H1 (cell line): ENCODE data around the gene CRNKL1. TPM values are rescaled to one million over a fixed set of nuclear protein-coding genes. Genes with fewer than 3 reads are reported as not detected.

ENCODE experiments used
- CTCF ChIA-PET: fragments of 300-600 bp; sonication (Branson Sonifier 250); formaldehyde crosslinking; loops from one replicate; lab custom pipeline; 2021; ENCODE audit not compliant: partially characterized antibody; lab: Charles Lee
- POLR2A ChIA-PET: fragments of 300-600 bp; sonication (Branson Sonifier 250); formaldehyde crosslinking; loops from one replicate; lab custom pipeline; 2021; ENCODE audit warnings: inconsistent platforms; ENCODE audit not compliant: partially characterized antibody; lab: Charles Lee
- DNase-seq, 2 experiments: peaks; one replicate each; pipeline versions ENCODE4 v3.0.0 to v3.0.0-alpha.2; 2010 to 2022; ENCODE audit warnings: low spot score in 2 of 2, low read depth in 1 of 2, mixed read lengths in 1 of 2
- FAIRE-seq: peaks from 2 replicates; lab custom pipeline; 2011; peaks lifted over from hg19 to GRCh38; lab: Jason Lieb, UNC
- H2AFZ ChIP-seq: 2 replicates; pipeline ENCODE4 v1.8.1; 2012; ENCODE audit warnings: low read length, inconsistent platforms
- H2AK5ac ChIP-seq: 2 replicates; pipeline ENCODE4 v1.6.1; 2013; ENCODE audit warnings: low read depth, low read length
- H2BK120ac ChIP-seq: replicated peaks from 2 replicates; pipeline ENCODE3; 2013; ENCODE audit warnings: low read depth, low read length, inconsistent platforms
- H2BK12ac ChIP-seq: 2 replicates; pipeline ENCODE4 v1.6.1; 2013; ENCODE audit warnings: low read depth, low read length
- H2BK15ac ChIP-seq: 2 replicates; pipeline ENCODE4 v1.6.1; 2013; ENCODE audit warnings: low read length
- H2BK20ac ChIP-seq: 2 replicates; pipeline ENCODE4 v1.6.1; 2013; ENCODE audit warnings: low read length
- H2BK5ac ChIP-seq: 2 replicates; pipeline ENCODE4 v1.6.1; 2013; ENCODE audit warnings: low read depth, low read length
- H3K14ac ChIP-seq: 2 replicates; pipeline ENCODE4 v1.6.1; 2013; ENCODE audit warnings: inconsistent platforms; ENCODE audit not compliant: insufficient read length
- H3K18ac ChIP-seq: 2 replicates; pipeline ENCODE4 v1.6.1; 2013; ENCODE audit warnings: low read length; ENCODE audit errors: extremely low read depth
- H3K23ac ChIP-seq: 2 replicates; pipeline ENCODE4 v1.6.1; 2013; ENCODE audit warnings: inconsistent platforms; ENCODE audit not compliant: insufficient read length
- H3K23me2 ChIP-seq: 2 replicates; pipeline ENCODE4 v1.6.1; 2013; ENCODE audit warnings: low read depth, low read length
- H3K27ac ChIP-seq: 2 replicates; pipeline ENCODE4 v1.6.1; 2011; ENCODE audit warnings: low read depth, low read length, inconsistent platforms
- H3K27me3 ChIP-seq, 4 experiments: replicated peaks in 1 of 4; 1 replicate in 1 of 4; 2 replicates in 3 of 4; pipeline versions ENCODE4 v1.6.1 to v1.8.1; 2011 to 2013; ENCODE audit warnings: low read length in 3 of 4, mild to moderate bottlenecking in 3 of 4, inconsistent platforms in 2 of 4, mixed read lengths in 2 of 4, moderate library complexity in 1 of 4; ENCODE audit not compliant: control insufficient read depth in 3 of 4, insufficient read depth in 3 of 4; ENCODE audit errors: extremely low read depth in 1 of 4
- H3K36me3 ChIP-seq, 4 experiments: 2 replicates each; pipeline versions ENCODE4 v1.6.1 to v1.8.1; 2011 to 2013; ENCODE audit warnings: mild to moderate bottlenecking in 4 of 4, low read length in 3 of 4, moderate library complexity in 2 of 4, control low read depth in 1 of 4, inconsistent platforms in 1 of 4; ENCODE audit not compliant: insufficient read depth in 4 of 4, control insufficient read depth in 2 of 4
- H3K4ac ChIP-seq: replicated peaks from 2 replicates; pipeline ENCODE3; 2013; ENCODE audit warnings: low read length, low read depth, mixed read lengths, inconsistent platforms; ENCODE audit not compliant: insufficient read length
- H3K4me1 ChIP-seq, 4 experiments: replicated peaks in 1 of 4; 1 replicate in 1 of 4; 2 replicates in 3 of 4; pipeline versions ENCODE4 v1.6.1 to v1.8.1; 2011 to 2013; ENCODE audit warnings: low read length in 3 of 4, inconsistent platforms in 2 of 4, mixed read lengths in 1 of 4; ENCODE audit not compliant: insufficient read depth in 4 of 4, control insufficient read depth in 3 of 4
- H3K4me2 ChIP-seq, 2 experiments: 2 replicates each; pipeline versions ENCODE4 v1.6.1 to v1.8.1; 2011 to 2013; ENCODE audit warnings: low read depth in 2 of 2, low read length in 2 of 2, control low read depth in 1 of 2, inconsistent platforms in 1 of 2, mild to moderate bottlenecking in 1 of 2; ENCODE audit not compliant: insufficient read depth in 1 of 2
- H3K4me3 ChIP-seq, 4 experiments: fragments of 200-600, 300-600 bp in 1 of 4; sonication (generic), shearing (Covaris generic), sonication (Bioruptor Twin) in 1 of 4; 2 replicates each; pipeline versions ENCODE4 v1.5.1 to v1.8.1; 2011 to 2016; ENCODE audit warnings: low read length in 4 of 4, low read depth in 3 of 4, control low read depth in 2 of 4, inconsistent platforms in 2 of 4, mild to moderate bottlenecking in 2 of 4, mixed read lengths in 1 of 4, moderate library complexity in 1 of 4; ENCODE audit not compliant: insufficient read depth in 2 of 4; ENCODE audit errors: extremely low read depth in 1 of 4
- H3K56ac ChIP-seq: replicated peaks from 2 replicates; pipeline ENCODE3; 2013; ENCODE audit warnings: low read depth, mild to moderate bottlenecking, mixed read lengths, low read length, inconsistent platforms; ENCODE audit not compliant: insufficient read length
- H3K79me1 ChIP-seq: 2 replicates; pipeline ENCODE4 v1.6.1; 2013; ENCODE audit warnings: low read depth, low read length, control low read depth
- H3K79me2 ChIP-seq, 2 experiments: 2 replicates each; pipeline versions ENCODE4 v1.6.1 to v1.8.1; 2012 to 2013; ENCODE audit warnings: low read length in 2 of 2, mild to moderate bottlenecking in 2 of 2, inconsistent platforms in 1 of 2; ENCODE audit not compliant: insufficient read depth in 2 of 2, control insufficient read depth in 1 of 2
- H3K9ac ChIP-seq, 4 experiments: replicated peaks in 1 of 4; 1 replicate in 1 of 4; 2 replicates in 3 of 4; pipeline versions ENCODE4 v1.6.1 to v1.8.1; 2011 to 2013; ENCODE audit warnings: low read depth in 3 of 4, low read length in 3 of 4, control low read depth in 2 of 4, mild to moderate bottlenecking in 2 of 4, moderate library complexity in 2 of 4, inconsistent platforms in 1 of 4; ENCODE audit errors: extremely low read depth in 1 of 4
- H3K9me3 ChIP-seq, 2 experiments: 2 replicates each; pipeline versions ENCODE4 v1.6.1 to v1.8.1; 2012 to 2013; ENCODE audit warnings: mild to moderate bottlenecking in 2 of 2, moderate library complexity in 2 of 2, control low read depth in 1 of 2, inconsistent platforms in 1 of 2, low read depth in 1 of 2, low read length in 1 of 2, mixed read lengths in 1 of 2; ENCODE audit not compliant: insufficient read depth in 2 of 2
- H4K20me1 ChIP-seq, 2 experiments: replicated peaks in 1 of 2; 2 replicates each; pipeline versions ENCODE3 to v1.8.1; 2011 to 2013; ENCODE audit warnings: inconsistent platforms in 2 of 2, low read length in 2 of 2, mild to moderate bottlenecking in 1 of 2; ENCODE audit not compliant: insufficient read depth in 2 of 2, control insufficient read depth in 1 of 2
- H4K5ac ChIP-seq: 2 replicates; pipeline ENCODE4 v1.6.1; 2013; ENCODE audit warnings: low read length, low read depth, mixed read lengths, inconsistent platforms; ENCODE audit not compliant: insufficient read length
- H4K8ac ChIP-seq: 2 replicates; pipeline ENCODE4 v1.8.0; 2013; ENCODE audit warnings: mild to moderate bottlenecking, moderate library complexity, low read length, inconsistent platforms; ENCODE audit not compliant: insufficient read depth; ENCODE audit errors: extremely low read depth
- H4K91ac ChIP-seq: replicated peaks from 2 replicates; pipeline ENCODE3; 2013; ENCODE audit warnings: low read length, mixed read lengths, inconsistent platforms; ENCODE audit not compliant: insufficient read length
- BACH1 ChIP-seq: IDR thresholded peaks from 2 replicates; pipeline ENCODE4 v1.6.1; 2012; ENCODE audit warnings: low read length, improper control_type of control experiment
- JUN ChIP-seq: IDR thresholded peaks from 2 replicates; pipeline ENCODE4 v1.6.1; 2011; ENCODE audit warnings: low read depth, mild to moderate bottlenecking, improper control_type of control experiment, low read length
- SRF ChIP-seq: IDR thresholded peaks from 2 replicates; pipeline ENCODE4 v1.6.1; 2011; ENCODE audit warnings: mild to moderate bottlenecking, low read depth, low read length, moderate library complexity
- WGBS, 2 experiments: shearing (Covaris generic) in 1 of 2; methylation state at CpG; one replicate each; pipeline versions ENCODE4 v1.1.6 to v1.1.7; 2013 to 2015; ENCODE audit warnings: low lambda C conversion rate in 2 of 2, mixed read lengths in 2 of 2, inconsistent platforms in 1 of 2, low coverage in 1 of 2, missing lambda C conversion rate in 1 of 2; ENCODE audit not compliant: insufficient replicate concordance in 2 of 2, insufficient coverage in 1 of 2, insufficient read length in 1 of 2; ENCODE audit errors: extremely low coverage in 1 of 2, missing lambda C conversion rate in 1 of 2; 5-methylcytosine and 5-hydroxymethylcytosine counted together
- polyA plus RNA-seq, 7 experiments: library from polyadenylated mRNA; depleted of rRNA in 3 of 7; stranded (reverse) in 5 of 7; unstranded in 2 of 7; fragments of >200 nt in 5 of 7; fragments of 200-250 nt in 2 of 7; gene quantifications; 1 replicate in 5 of 7; 2 replicates in 1 of 7; 4 replicates in 1 of 7; pipeline versions ENCODE4 v1.2.1 to v1.2.3, GENCODE V29; 2011 to 2013; ENCODE audit warnings: missing spikeins in 2 of 7, mixed read lengths in 2 of 7
- total RNA-seq: library from RNA; stranded (reverse); fragmentation: NEBNext Ultra II Directional; extraction: Animal tissue kit (Norgen Biotek cat#: 25700); gene quantifications from 2 replicates; pipeline ENCODE4 v1.2.1, GENCODE V29; 2021

Gene CRNKL1
- total and polyA plus RNA-seq, 2 of the 8 experiments (the other 6 are each of a cell fraction or from before 2014, with no cell fraction given): 4.0 to 26.5 TPM

GRCh38 chr20:20073801-20074371, 21.6 kb upstream of the CRNKL1 start:
- Histone ChIP-seq H4K8ac (no peak overlapping the region), H4K20me1 (no peaks in the 10 kb centered on the region), H3K36me3 (no peaks in the 10 kb centered on the region), H3K27me3 (no peaks in the 10 kb centered on the region), H3K4me2 (no peak overlapping the region), H2BK15ac (no peak overlapping the region), H3K27ac (no peak overlapping the region), H2BK120ac (no peak overlapping the region), H3K79me1 (no peaks in the 10 kb centered on the region), H4K91ac (no peak overlapping the region), H2BK5ac (no peak overlapping the region), H3K4me3 (no peak overlapping the region), H3K9ac (no peak overlapping the region), H3K79me2 (no peaks in the 10 kb centered on the region), H4K5ac (no peak overlapping the region), H3K4me1 (peaks cover under 1 to 5% (median 2%) of the 10 kb centered on the region in 4 experiments; a peak in 4 of 7 replicates), H3K56ac (no peak overlapping the region), H3K9me3 (no peaks in the 10 kb centered on the region), H3K4ac (no peak overlapping the region), H3K23ac (no peak overlapping the region), H2AK5ac (no peak overlapping the region), H2BK20ac (no peak overlapping the region), H3K14ac (no peak overlapping the region), H2AFZ (peak overlapping the region; percentile 60; the same call in 1 of the 2 replicates), H3K23me2 (no peaks in the 10 kb centered on the region; the same call in 1 of the 2 replicates), H2BK12ac (no peak overlapping the region), H3K18ac (no peak overlapping the region)
- FAIRE-seq: no peak
- CTCF ChIA-PET: interaction anchor here (0.6 to 1.0 kb wide), 3 partner anchors 8 to 521 kb away, joined by 3 to 4 read pairs (median 3); no protein-coding TSS in a partner anchor
- POLR2A ChIA-PET: no interaction called here
- 76% methylated on average over 15 of the region's 15 CpGs; no CpG with 5 or more reads in 1 of the 2 experiments for WGBS, 2 experiments
- no peak for DNase-seq
- TF ChIP-seq BACH1: no peak
- TF ChIP-seq JUN: no peak
- TF ChIP-seq SRF: no peak
